Renal pelvis (tissue), 4 donors: ENCODE data around the gene SPSB1. TPM values are rescaled to one million over a fixed set of nuclear protein-coding genes. Genes with fewer than 3 reads are reported as not detected.
A peak's percentile ranks its signal among the peaks of the same experiment; 100 is the strongest.

Experiments
- DNase-seq: peaks from one replicate; pipeline ENCODE4 v3.0.0-alpha.2; 2013
- polyA plus RNA-seq, 3 donors: library from polyadenylated mRNA; unstranded; fragments of 120-200 nt; gene quantifications; one replicate each; pipeline ENCODE4 v1.2.1, GENCODE V29; 2013; ENCODE audit not compliant: insufficient read length in 3 of 3

The SPSB1 gene
- polyA plus RNA-seq, 3 donors, result 11.1 to 14.0 (median 11.4) TPM

DNA sequence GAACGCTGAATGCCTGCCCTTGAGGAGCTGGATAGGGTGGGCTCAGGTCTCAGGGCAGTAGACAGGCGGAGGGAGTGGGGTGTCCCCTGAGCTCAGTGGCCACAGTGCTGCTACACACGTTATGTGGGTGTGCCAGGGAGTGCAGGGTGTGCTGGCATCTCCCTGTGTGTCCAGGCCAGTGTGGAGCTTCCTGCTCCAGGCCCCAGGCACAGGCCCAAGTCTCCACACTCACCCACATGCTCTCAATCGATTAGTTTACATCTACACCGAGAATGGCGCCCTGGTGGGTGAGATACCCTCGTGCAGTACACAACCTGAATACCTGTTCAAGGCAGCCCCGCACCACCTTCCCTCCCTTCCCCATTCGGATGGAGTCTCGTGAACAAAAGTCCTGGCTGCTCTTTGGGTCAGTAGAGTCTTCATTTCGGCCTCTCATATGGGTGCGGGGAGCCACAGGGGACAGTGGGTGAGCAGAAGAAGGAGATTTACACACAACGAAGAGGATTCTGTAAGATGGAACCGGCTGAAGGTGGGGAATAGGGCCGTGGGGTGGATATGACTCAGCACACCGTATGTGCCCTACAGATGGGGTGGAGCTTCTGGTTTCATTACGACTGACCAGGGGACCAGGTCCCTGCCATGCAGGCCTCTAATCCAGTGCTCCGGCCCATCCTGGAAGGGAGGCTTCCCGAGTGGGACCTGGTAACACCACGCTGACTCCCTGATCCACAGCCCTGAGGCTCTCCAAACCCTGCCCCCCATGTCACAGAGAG is 93.3 kb downstream of the SPSB1 start:
- DNase-seq, result no peak

DNA sequence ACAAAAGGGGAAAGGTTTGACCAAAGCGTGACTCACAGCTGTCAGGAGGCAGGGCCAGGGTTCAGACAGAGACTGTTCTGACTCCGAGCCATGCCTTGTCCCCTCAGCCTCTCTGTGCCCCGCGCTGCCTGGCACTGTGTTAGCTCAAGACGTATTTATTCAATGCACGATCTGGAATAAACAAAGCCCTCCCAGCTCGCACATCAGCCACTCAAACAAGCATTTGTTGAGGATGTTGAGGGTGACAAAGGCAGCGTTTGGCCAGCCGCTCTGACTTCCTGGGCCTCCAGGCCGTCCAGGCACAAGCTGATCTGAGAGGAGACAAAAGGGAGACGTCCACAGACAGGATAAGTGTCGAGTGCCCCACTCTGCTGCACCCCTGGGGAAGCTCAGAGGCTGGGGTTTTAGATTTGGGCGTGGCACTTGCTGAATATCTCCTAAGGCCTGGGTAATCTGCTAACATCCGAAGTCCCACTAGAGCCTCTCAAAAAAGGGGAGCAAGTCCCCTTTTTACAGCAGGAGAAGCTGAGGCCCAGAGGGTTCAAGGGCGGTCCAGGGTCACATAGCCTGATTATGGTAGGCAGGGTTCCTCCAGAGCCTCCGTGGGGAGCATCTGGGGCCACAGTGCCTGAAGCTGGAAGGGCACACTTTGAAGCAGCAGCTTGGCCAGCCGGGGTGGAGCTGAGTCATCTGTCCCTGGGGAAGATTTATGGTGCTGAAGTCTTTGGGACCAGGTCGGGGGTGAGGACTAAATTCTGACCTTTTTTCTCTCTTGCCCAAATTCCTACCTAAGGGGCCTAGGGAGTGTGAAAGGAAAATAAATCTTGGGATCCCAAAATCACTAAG is 95.9 kb downstream of the SPSB1 start:
- no peak for DNase-seq

DNA sequence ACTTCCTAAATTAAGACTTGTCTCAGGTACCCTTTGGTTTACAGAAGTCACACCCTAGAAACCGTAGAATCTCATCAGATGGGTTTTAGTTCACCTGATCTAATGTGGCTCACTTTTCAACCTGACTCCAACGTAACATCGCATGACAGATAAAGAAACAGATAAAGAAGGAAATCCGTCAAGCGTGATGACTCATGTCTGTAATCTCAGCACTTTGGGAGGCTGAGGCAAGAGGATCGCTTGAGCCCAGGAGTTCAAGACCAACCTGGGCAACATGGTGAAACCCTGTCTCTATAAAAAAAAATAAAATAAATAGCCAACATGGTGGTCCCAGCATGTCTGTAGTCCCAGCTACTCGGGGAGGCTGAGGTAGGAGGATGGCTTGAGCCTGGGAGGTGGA is 97.3 kb downstream of the SPSB1 start:
- no peak for DNase-seq

DNA sequence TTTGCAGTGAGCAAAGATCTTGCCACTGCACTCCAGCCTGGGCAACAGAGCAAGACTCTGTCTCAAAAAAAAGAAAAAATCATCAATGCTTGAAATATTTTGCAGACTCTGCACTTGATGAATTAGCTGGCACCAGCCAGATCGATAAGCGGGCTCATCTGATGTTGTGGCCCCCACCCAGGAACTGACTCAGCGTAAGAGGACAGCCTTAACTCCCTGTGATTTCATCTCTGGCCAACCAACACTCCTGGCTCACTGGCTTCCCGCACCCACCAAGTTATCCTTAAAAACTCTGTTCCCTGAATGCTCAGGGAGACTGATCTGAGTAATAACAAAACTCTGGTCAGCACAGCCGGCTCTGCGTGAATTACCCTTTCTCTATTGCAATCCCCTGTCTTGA is 98.9 kb downstream of the SPSB1 start:
- DNase-seq, result no peak

DNA sequence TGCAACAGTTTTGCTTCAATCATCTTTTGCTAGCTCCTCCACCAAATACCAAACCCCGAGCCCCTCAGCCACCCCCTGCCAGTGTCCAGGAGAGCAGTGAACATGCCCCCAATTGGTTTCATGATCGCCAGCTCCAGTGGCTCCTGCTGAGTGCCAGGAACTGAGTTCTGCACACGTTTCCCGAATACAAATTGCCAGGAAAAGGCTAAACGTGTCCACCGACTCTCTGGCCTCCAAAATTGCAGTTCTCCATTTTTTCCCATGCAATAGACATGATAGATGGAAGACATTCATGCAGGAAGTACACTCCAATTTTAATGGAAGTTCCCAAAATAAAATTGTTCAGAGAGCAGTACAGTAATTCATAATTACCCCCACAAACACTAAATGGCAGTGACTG is 101.3 kb downstream of the SPSB1 start:
- DNase-seq, result no peak

- no peak for DNase-seq
Observed at GRCh38 chr1:9395018-9395417, 102.3 kb downstream of the SPSB1 start.

DNA sequence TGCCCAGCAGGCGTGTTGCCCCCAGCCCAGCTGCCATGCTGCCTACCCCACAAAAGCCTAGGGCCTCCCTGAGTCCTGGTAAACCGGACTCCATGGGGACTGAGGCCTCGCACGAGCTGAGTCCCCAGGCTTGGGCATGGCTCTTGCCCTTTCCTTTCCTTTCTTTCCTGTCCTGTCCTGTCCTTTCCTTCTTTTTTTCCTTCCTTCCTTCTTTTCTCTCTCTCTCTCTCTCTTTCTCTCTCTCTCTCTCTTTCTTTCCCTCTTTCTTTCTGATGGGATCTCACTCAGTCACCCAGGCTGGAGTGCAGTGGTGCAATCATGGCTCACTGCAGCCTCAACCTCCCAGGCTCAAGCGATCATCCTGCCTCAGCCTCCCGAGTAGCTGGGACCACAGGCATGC is 104.4 kb downstream of the SPSB1 start:
- DNase-seq, result no peak

GRCh38 chr1:9397997-9398526 is 105.4 kb downstream of the SPSB1 start:
- no peak for DNase-seq

DNA sequence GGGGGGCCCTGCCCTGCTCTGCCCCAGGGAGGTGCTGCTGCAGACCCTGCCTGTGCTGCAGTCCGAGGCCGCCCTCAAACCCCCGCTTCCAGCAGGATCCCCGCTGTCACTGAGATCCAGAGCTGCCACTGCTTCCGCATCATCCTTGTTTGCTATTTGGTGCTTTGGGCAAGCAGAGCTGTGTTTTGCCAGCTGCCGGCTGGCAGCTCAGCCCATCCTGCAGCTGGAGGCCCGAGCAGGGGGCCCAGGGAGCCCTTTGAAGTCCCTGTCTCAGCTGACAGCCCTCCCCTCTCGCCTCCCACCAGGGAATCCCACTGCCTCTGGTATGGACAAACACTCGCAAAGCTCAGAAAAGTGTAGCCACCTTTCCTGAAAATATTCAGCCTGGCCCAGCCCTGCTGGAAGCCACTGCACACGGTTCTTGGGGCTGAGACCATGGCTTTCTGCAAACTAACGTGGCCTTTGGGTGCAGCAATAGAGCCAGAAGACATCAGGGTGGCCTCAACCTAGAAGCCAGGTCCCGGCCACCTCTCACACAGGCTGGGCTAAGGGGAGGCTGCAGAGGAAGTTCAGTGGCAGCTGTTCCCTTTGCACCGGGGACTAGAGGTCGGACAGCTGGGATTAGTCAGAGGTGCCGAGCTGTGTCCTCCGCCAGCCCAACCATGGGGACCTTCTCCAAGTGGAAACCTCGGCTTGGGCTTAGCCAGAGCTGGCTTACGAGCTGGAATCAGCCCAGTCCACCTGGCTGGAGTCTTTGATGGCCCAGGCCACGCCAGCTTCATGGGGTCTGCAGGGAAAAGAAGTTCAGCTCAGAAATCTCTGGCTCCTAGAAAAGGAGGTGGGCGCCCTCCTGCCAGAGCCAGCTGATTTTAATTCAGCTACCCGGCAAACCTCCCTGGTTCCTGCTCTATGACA is 107.1 kb downstream of the SPSB1 start:
- peak; percentile 62 for DNase-seq

DNA sequence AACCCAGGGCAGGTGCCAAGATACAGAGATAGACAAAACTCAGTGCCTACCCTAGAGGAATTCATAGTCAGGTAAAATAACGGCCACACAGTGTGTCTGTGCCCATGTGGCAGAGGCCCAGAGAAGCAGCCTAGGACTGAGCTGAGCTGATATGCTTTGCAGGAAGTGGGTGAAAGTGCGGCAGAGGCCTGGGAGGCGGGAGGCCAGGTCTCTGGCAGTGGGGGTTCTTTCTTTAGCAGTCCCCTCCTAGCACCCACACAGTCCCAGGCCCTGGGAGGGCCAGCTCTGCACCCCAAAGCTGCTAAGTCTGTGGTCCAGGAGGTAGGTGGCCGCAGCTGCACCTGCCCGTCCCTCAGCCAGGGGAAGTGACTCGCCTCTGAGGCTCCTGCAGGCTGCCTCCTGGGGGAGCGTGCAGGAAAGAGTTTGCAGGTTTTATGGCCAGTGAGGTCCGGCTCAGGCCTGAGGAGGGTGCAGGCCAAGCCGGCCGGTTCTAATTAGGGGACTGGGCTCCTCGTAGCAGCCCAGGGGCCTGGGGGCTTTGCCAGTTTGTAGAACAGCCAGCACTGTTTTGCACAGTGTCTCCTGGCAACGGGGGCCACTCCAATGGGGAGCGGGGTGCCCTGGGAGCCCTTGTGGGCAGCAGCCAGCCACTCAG is 107.9 kb downstream of the SPSB1 start:
- DNase-seq, result no peak

DNA sequence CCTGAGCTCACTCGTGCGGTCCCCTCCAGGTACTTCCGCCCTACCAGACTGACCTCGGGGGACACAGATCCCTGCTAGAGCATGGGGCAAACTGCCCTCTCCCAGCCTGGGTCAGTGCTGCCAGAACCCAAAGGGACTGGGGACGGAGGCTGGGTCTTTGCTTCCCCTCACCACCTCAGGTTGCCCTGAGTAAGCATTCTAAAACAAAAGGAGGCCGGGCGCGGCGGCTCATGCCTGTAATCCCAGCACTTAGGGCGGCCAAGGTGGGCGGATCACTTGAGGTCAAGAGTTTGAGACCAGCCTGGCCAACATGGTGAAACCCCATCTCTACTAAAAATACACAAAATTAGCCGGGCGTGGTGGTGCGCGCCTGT is 108.4 kb downstream of the SPSB1 start:
- DNase-seq, result no peak

DNA sequence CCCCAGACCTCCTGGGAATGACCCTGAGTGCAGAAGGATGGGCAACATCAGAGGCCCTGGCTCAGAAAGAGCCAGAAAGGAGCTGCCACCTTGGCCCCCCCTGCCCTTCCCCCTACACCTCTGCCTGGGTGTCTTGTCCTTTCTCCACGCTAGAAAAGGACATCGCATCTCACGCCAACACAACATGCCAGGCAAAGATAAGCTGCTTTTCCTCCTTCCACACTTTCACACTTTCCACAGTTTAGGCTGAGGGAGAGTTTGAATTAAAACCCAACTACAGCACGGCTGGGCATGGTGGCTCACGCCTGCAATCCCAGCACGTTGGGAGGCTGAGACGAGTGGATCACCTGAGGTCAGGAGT is 109.5 kb downstream of the SPSB1 start:
- no peak for DNase-seq

DNA sequence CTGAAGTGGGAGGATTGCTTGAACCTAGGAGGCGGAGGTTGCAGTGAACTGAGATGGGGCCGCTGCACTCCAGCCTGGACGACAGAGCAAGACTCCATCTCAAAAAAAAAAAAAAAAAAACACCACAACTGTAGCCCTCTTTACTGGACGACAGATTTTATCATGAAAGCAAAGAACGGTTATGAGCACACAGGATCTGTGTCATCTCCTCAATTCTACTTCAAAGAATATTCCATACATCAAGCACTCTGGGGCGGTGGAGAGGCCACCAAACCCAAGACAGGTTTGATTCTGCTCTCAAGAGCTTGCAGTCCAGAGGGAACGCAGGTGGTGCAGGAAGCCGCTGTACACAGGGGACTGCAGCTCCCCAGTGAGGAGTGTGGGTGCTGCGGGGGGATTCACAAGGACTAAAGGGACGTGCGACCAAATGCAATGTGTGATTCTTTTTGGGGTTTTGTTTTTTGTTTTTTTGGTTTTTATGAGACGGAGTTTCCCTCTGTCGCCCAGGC is 110.1 kb downstream of the SPSB1 start:
- no peak for DNase-seq

GRCh38 chr1:9404117-9404914 is 111.6 kb downstream of the SPSB1 start:
- DNase-seq, result no peak

DNA sequence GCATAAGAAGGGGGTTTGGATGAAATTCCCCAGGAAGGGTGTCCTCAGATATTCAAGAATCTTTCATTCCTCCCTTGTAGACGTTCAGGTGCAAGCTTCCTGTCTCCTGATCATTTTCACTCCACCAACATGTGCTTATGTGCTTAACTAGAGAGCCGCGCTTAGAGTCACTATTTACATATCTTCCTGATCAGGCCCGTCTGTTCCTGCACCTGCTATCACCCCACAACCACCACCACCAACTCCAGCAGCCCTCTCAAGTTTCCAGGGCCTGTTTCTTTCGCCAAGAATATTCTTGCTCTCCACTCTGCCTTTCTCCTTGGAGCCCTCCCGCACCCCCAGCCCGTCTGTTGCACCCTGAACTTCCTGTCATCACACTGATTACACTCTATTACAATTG is 113.4 kb downstream of the SPSB1 start:
- DNase-seq, result no peak

DNA sequence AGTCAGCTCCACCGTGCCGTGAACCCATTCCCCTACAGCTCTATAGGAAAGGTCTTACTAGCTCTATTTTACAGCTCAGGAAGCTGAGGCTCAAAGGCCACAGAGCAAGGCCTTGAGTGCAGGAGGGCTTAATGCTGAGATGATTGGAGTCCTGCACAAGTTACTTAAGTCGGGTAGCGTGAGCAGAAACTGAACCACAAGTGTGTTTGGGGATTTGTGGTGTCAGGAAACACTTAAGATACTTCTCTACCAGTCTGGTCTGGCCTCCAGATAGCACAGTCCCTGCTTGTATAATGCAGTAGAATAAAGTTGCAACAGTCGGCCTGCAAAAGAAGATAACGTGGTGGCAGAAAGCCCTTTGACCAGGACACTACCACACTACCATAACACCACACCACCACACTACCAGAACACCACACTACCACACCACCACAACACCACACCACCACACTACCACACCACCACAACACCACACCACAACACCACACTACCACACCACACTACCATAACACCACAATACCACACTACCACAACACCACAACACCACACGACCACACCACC is 118.1 kb downstream of the SPSB1 start:
- no peak for DNase-seq

DNA sequence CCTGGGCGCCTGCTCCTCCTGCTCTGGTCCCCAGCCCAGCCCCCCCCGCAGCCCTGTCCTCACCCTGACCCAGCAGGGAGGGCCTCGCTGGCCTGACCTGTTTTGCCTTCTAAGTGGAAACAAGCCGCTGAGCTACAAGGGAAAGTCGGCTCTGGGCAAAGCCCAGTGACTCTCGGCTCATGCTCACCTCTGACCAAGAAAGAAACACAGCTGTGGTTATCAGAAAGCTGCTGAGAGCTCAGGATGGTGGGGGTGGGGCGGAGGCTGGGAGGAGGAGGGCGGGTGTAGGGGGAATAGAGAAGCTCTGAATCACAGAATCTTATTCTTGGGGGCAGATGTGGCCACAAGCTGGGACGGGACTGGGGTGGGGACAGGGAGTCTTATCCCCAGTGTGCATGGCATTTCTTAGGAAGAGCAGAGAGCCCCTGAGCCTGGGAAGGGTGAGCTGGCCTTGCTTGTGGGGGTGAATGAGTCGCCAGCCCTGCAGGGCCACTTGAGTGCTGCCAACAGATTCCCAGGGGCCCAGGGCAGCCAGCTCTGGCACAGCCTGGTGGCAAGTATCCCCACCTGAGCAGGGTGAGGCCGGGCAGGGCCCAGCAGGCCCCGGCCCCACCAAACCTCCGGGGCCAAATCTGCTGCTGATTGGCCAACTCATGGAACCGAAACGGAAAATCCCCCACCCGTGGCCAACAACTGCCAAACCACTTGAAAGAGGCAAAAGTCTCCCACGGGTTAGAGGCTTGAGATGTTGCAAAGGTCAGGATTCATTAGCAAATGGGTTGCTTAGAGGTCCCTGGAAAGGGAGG is 120.6 kb downstream of the SPSB1 start:
- peak; percentile 67 for DNase-seq

DNA sequence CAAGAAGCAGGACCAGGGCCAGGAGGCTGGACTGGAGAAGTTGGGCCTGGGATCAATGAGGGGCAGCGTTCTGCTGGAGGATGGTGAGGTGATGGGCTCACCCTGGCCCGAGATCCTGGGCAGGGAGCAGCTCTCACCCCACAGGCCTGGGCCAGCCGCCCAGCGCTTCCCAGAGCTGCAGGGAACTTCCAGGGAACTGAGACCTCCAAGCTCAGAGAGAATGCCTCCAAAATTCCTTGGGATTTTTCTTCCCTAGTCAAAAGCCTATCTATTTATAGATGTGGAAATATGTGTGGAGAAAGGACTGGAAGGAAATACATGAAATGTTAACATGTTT is 121.2 kb downstream of the SPSB1 start:
- no peak for DNase-seq

DNA sequence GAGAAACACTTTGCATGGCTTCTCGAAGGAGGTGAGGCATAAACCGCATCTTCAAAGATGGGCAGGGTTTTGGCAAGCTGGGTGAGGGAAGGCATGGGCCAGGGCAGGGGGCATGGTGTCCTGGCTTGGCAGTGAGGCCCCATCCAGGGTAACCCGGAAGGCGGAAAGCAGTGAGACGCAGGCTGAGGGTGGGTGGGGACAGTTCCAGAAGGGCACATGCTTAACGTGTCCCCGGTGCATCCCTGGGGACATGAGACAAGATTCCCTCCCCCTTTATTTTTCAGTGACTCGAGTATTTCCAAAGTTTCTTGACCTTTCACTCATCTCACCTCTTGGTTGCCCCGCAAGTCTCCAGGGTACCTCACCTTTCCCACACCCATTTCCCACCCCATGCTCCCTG is 123.8 kb downstream of the SPSB1 start:
- no peak for DNase-seq
